GM21360 (cell line): ENCODE measurements around the gene CPNE2.
"Not testable (repeated sequence)": the region's sequence is repeated elsewhere in the genome, so short reads cannot be mapped to it uniquely, and the experiment has no call there.

Source experiments
- ATAC-seq: cut with Tn5 transposase; IDR thresholded peaks from one replicate; pipeline ENCODE4 v1.9.1; 2021; ENCODE audit warnings: mild to moderate bottlenecking, moderate library complexity; ENCODE audit not compliant: unreplicated experiment

Gene CPNE2

DNA sequence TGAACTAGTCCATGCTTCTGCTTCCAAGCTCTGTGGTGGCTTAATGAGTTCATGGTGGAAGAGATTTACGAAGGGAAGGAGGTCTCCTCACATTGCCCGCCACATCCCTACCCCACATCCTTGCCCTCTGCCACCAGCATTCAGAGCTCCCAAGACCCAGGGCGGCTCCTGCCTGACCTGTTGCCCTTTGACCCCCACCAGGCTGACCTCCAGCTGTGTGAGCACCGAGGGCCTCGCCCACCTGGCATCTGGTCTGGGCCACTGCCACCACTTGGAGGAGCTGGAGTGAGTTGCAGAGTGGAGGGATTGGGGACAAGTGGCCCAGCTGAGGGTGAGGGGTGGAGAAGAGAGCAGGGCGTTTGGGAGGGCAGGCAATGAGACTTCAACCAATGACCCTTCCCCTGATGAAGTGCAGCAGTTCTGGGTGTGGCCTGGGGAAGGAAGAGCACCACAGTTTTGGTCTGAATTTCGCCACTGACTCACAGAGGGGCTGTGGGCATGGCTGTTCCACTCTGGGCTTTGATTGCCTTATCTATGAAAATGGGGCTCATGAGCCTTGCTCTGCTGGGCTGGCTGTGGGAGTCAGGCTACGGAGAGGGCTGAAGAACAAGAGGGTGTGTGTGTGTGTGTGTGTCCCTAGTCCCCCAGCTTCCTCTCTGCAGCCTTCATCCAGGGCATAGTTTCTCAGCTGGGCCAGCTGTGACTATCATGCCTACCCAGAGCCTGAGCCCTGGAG lies 22.6 kb upstream of the CPNE2 start:
- no peak for ATAC-seq

DNA sequence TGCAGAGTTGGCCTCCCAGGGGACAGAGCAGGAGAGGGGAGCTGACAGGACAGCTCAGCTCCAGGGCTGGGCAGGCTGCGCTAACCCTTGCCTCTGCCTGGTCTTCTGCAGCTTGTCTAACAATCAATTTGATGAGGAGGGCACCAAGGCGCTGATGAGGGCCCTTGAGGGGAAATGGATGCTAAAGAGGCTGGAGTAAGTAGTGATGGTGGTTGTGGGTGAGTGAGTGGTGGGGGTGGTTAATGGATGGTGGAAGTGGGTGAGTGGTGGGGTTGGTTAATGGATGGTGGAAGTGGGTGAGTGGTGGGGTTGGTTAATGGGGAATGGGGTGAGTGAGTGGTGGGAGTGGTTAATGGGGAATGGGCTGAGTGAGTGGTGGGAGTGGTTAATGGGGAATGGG lies 22.0 kb upstream of the CPNE2 start:
- no peak for ATAC-seq

DNA sequence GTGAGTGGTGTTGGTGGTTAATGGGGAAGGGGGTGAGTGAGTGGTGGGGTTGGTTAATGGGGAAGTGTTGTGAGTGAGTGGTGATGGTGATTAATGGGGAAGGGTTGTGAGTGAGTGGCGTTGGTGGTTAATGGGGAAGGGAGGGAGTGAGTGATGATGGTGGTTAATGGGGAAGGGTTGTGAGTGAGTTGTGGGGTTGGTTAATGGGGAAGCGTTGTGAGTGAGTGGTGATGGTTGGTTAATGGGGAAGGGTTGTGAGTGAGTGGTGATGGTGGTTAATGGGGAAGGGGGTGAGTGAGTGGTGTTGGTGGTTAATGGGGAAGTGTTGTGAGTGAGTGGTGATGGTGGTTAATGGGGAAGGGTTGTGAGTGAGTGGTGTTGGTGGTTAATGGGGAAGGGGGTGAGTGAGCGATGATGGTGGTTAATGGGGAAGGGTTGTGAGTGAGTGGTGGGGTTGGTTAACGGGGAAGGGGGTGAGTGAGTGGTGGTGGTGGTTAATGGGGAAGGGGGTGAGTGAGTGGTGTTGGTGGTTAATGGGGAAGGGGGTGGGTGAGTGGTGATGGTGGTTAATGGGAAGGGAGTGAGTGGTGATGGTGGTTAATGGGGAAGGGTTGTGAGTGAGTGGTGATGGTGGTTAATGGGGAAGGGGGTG lies 21.2 kb upstream of the CPNE2 start:
- not testable (repeated sequence) for ATAC-seq

DNA sequence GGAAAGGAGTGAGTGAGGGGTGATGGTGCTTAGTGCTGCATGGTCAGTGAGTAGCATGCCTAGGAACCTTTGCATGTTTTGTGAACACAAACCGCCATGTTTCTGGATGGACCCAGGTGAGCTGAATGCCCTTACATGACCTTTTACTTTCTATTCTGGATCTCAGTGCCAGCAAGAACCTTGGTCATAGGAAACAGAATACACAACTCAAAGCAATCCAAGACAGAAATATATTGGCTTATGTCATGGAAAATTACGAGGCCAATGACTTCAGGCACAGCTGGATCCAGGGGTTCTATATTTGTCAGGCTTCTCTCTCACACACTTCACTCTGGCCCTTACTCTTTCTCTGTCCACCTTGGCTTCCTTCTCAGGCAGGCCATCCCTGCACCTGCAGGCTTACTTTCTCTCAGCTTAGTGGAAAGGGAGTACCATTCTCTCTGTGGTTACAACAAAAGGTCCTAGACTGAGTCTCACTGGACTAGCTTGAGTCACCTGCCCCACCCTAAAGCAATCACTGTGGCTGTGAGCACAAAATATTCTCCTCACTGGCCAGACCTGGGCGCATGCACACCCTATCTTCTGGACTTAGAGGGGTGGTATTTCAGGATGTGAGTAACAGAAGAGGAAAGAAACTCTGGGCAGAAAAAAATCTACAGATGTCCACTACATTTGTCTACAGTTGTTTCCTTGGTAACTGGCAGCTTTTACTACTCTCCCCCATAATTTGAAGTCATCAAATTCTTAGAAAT lies 20.4 kb upstream of the CPNE2 start:
- no peak for ATAC-seq

DNA sequence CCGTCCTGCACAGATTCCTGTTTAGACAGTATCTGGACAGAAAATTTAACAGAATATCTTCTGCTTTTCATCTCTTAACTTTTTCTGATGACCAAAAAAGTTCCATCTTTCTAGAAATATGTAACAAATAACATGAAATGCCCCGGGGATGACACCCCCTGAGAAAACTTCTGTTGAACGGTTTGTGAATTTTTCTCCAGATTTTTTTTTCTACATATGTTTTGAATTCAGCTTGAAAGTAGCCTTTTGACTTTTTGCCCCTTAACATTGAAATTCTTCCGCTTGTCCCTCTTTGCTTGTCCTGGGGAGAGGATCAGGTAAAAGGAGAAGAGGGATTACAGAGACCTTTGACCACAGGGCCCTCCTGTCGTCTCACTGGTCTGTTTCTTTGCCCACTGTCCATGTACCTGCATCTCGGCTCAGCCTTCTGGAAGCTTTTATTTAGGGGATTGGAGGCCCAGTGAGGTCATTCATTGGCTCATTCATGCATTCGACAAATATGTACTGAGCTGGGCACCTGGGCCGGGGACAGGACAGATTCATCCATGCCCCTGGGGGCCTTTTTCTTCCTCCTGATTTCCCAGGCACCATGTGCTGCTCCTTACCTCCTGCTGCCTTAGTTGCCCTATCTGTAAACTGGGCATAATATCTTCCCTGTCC lies 19.6 kb upstream of the CPNE2 start:
- no peak for ATAC-seq

DNA sequence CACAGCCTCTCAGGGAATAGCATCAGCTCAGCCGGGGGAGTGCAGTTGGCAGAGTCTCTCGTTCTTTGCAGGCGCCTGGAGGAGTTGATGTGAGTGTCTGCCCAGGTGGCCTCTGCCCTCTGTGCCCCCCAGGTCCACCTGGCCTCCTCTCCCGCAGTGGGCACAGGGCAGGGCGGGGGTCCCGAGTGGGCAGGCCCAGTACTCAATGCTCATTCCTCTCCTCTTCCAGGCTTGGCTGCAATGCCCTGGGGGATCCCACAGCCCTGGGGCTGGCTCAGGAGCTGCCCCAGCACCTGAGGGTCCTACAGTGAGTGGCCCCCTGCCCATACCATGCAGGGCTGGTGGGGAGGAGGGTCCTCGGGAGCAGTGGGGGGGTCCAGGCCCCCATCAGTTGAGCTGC lies 14.7 kb upstream of the CPNE2 start:
- ATAC-seq = no peak

DNA sequence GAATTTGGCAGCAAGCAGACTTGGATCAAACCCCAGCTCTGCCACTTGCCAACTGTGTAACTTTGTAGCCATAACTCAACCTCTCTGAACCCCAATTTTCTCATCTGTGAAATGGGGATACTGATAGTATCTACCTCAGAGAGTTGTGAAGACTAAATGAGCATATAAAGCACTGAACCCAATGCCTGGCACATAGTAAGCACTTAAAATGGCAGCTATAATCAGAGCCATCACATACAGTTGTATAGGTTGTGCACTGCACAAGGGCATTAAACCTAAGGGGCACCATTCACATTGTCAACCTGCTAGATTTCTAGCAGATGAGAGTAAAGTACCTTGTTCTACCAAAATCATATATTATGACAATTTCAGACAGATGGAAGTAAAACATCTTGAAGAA lies 10.6 kb upstream of the CPNE2 start:
- no peak for ATAC-seq

DNA sequence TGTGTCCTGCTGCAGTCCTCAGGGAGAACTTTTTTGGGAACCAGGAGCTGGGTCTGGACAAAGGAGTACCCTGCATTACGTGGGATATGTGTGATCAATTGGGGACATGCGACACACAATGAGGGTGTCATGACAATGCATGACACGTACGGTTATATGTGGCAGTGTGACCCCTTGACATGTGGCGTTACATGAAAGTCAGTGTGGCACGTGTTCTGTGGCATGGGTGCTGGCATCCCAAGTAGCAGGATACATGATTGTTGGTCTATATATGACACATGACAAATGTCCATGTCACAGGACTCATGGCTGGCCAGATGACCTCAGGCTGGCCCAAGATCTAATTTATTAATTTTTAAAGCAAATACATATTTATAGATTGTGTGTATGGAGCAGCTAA lies 9.7 kb upstream of the CPNE2 start:
- ATAC-seq = no peak

DNA sequence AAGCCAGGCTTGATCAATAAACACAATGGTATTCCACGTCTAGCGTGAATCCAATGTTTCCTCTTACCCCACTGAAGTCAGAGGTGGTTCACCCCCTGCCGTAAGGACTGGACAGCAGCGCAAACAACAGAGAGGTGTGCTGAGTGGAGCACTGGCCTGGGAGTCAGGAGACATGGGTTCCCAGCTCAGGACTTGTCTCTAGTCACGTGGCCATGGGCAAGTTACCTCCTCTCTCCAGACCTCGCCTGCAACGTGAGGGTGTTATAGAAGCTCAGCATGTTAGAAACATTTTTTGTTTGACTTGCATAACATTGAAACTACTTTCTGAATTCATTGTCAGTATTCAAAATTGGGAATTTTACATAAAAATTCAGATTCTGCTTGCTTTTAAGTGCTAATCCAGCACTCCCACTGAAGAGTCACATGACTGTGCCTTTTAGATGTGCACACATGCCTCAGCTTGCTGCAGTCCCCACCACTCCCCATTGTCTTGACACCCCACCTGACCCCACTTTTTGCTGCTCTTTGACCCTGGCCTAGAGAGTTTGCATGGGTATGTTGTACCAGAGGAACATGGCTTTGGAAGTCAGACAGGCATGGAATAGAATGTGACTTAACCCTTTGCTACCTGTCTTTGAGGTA lies 8.8 kb upstream of the CPNE2 start:
- ATAC-seq = no peak

DNA sequence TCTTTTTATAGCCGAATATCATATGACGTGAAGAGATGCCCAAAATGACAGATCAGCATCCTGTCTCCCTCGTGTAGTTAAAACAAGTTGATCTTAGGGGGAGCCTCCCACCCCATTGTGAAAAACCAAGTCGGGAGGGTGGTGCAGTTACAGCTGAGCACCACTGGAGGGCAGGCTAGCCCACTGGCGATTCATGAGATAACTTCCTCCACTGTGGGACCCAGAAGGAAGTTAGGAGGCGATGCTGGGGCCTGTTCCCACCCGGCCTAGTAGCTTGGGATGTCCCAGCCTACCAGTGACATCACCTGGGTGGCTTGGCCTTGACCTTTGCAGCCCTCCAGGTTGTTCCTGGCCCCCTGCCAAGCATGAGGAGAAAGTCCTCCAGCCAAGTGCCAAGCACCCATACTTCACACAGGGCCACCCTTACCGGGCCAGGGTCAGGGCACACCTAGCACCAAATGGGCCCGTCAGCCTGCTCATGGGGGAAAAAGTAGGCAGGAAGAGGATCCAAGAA lies 8.1 kb upstream of the CPNE2 start:
- no peak for ATAC-seq

DNA sequence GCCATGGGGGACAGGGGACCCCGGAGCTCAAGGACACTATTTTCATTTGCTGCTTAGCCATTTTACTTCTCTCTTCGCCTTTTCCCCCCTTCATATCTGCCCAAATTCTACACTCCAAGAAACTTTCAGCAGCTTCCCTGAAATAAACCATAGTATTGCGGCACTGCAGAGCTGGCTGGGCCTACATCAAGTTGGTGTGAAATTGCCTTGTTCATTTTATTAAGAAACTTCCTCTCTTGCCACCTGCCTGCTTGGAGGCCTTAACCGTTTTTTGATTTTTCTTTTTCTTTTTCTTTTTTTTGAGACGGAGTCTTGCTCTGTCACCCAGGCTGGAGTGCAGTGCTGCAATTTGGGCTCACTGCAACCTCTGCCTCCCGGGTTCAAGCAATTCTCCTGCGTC lies 7.4 kb upstream of the CPNE2 start:
- no peak for ATAC-seq

DNA sequence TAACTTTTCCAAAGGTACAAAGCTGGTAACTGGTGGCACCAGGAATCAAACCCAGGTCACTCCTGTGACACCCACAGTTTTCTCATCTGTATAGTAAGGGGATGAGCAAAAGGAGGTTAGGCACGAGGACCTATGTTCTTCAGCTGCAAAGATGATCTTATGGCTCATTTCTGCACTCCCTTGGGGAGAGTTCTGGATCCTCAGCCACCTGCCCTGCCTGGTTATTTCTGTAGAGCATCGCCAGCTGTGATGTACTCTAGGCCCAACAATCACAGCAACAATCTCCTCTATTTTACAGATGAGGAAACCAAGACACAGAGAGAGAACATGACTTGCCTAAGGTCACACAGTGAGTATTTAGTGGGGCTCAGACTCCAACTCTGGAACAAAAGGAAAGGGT lies 5.4 kb upstream of the CPNE2 start:
- no peak for ATAC-seq

DNA sequence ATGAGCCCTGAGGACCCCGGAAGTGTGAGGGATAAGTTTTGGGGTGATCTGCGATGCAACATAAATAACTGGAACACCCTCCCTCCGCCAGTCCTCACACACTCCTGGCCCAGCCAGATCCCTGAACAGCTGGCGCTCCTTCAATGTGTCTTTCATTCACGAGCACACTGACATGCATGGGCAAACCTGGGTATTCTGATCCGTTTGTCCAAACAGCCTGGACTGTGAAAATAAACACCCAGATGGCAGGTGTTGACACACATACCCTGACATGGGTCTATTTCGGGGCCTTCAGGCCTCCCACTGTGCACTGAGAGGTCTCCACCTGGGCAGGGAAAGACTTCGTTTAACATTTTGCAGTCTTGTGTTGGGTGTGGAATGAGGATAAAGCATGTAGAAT lies 3.0 kb upstream of the CPNE2 start:
- no peak for ATAC-seq

DNA sequence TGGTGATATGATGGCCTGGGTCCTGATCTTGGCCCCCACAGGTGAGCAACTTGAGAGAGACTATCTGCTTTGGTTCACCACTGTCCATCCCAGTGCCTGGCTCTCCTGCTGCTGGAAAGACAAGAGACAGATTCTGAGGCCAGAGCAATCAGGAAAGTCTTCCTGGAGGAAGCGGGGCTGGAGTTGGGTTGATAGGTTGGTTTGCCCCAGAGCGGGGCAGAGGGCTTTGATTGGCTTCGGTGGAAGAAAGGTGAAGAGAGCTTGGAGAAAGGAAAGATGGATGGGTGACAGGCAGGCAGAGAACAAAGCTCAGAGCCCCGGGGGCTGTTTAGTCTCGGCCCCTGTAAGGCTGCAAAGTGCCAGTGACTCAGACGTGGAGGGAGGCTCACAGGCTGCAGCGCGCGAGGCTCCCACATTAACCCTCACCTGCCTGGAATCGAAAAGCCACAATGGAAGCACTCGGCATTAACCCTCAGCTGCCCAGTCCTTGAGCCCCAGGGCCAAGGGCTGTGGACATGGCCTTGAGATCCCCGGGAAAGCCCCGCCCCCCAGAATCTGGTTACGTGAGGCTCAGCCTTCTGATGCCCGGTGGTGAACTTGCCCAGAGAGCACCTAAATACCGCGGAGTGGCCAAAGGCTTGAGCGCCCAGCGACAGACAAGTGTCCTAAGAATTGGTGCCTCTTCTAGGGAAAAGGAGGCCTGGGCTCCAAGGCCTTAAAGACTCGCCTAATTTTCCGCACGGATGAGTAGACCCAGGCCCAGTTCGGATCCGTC lies 996 bp upstream of the CPNE2 start:
- ATAC-seq = no peak

DNA sequence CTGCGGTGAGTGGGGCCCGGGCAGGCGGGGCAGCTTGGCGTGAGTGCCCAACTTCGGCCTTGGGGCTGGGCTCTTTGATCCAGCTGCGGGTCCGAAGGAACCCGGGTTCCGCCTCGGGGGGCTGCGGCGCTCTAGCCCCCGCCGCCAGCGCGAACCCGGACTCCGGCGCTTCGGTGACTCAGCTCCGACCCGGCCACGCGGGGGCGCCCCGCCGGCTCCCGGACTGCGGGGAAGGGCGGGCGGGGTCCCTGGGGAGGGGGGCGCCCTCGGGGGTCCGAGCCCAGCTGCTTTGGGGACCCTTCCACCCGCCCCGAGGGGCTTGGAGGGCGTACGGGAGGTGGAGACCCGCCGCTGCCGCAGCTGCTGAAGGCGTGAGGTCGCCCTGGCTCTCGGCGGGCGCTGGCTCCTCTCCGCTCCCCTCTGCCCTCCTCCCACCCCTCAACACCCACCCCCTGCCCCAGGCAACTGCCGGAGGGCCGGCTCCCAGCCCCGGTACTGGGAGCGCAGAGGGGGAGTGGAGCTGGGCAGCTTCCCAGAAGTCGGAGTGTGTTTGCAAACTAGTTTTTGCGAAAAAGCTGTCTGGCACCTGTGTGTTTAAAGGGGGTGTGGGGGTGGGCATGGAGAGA lies 516 bp downstream of the CPNE2 start:
- ATAC-seq = peak; percentile 53

DNA sequence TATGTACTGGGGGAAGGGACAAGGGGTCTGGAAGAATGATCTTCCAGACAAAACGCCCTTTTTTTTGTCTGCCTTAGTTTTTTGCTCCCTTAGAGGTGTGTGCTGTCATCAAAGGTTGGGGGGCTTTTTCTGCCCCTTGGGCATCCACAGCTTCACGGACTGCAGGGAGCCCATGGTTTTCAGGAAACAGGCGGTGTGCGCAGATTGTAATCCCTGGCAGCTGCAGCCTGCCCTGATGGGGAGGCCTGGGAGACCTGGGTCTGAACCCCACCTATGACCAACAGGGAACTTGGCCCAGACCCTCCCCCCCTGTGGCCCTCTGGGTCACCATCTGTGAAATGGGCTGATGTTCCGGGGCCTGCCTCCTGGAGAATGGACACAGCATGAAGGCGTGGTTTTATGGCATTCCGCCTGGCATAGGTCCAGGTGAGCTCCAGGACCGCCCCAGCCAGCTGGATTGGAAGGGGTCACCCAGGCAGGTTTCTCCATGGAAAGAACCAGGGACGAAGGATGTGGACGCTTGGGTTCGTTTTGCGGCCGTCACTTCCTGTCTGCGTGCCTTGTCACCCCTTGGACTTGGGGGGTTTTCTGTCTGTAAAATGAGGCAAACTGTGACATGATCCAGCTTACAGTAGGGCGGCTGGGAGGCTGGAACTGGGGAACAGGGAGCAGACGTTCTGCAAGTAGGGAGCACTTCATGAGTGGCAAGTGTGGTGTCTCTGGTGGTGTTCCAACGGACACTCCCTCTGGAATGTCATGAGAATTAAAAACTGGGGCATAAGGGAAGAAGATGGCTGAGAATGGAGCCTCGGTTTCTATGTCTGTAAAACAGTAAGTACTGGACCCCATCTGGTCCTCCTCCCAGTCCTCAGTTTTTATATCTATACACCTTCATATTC lies 1.5 kb downstream of the CPNE2 start:
- no peak for ATAC-seq

DNA sequence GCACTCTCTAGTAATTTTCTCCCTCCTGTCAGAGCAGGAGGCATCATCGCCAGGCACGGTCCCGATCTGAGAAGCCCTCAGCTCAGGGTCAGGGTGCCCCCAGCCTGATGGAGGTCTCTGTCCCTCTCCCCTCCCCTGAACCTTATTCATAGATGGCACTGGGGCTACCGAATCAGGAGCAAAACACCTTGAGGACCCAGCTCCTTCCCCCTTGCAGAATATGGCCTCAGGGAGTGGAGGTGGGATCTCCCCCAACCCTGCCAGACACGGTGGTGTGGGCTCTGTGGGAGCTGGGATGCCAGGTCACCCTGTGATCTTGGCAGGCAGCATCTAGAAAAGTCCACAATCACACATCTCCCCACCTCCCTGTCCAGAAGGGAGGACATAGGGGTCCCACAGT lies 2.5 kb downstream of the CPNE2 start:
- no peak for ATAC-seq

DNA sequence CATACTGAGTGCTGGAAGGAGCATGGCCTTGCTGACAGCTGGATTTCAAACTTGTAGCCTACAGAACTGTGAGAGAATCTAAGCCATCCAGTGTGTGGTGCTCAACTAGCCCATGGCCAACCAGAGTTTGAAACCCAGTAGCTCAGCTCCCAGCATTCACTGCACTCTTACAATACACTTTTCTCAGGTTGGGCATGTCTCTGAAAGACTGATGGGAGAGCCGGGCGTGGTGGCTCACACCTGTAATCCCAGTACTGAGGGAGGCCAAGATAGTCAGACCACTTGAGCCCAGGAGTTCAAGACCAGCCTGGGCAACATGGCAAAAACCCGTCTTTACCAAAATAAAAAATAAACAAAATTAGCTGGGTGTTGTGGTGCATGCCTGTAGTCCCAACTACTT lies 3.8 kb downstream of the CPNE2 start:
- ATAC-seq = no peak

DNA sequence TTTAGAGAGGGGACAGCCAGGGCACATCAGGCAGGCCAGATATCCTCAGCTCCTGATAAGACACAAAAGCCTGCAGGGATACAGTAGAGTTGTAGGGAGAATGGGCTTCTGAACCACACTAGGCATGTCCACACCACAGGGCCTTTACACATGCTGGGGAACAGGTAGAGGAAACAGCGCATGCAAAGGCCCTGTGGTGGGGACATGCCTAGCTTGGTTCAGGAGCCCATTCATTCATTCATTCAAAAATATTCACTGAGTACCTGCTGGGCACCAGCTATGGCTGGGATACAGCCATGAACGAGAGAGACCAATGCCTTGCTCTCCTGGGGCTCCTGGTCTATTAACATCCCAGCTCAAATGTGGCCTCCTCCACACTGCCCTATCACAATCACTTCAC lies 4.4 kb downstream of the CPNE2 start:
- ATAC-seq = no peak
